NCI-H1436 treated with DMSO at 0.1 percent for 48 hours (cell line): ENCODE measurements around the gene MSH2.
"Not testable (repeated sequence)": the region's sequence is repeated elsewhere in the genome, so short reads cannot be mapped to it uniquely, and the experiment has no call there.

Experiments
- DNase-seq: peaks from one replicate; lab custom pipeline; 2025; lab: John Stamatoyannopoulos, UW

MSH2 gene

GRCh38 chr2:47402805-47403608, at the start of gene MSH2:
MSH2 (plus strand) TSS chr2:47403156; CDS start chr2:47403192, 36 bp downstream.
- DNase-seq, result peak; percentile 95

DNA sequence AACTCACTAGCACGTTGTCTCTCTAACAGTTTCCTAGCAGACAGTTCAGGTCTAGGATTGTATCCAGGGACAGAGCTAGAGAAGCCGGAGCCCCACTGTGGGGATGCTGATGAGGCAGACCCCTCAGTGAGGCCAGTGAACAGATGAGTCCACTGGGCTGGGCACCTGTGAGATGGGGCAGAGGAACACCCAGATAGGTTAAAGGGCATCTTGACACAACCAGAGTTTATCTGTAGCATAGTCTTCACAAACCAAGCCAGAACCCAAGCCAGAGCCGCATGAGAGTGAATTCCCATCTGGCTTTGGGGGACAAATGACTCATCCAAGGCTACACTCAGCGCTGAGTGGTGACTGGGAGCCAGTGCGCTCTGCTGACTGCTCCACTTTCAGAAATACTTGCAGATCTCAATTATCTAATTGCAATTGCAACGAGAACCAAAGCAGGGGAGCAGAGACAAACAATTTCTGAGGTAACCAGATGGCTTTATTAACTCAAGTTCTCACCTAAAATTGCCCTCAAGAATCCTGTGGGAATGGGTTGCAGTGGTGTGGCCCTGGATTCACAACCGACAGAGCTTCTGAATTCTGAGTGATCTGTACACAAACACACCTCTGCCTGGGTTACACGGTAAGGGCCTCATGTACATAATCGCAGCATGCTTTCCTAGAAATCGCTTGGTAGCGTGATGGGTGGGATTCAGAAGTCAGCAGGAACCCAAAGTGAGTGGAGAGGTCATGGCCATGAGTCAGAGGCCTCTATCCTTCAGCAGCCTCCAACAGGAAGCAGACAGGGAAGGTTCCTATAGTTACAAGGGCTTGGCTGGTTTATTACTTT, 48.7 kb upstream of the MSH2 start:
- no peak for DNase-seq

DNA sequence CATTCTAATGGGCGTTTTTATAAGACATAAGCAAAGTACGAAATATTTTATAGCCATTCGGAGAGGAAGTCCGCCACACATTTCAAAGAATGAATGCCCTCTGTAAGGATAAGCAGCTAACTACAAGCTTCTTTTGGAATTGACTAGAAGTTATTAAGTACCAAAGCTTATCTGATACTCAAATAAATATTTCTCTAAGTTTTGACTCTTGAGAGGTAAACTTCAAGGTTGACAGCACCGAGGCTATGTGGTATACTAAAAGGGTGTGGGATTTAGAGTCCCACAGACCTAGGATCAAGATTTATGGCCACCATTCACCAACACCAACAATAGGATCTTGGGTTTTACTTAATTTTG, 48.1 kb upstream of the MSH2 start:
- DNase-seq, result no peak

- no peak for DNase-seq
Observed at GRCh38 chr2:47357483-47357882, 45.5 kb upstream of the MSH2 start.

GRCh38 chr2:47359375-47359868, 43.5 kb upstream of the MSH2 start:
- no peak for DNase-seq

GRCh38 chr2:47360283-47360682, 42.7 kb upstream of the MSH2 start:
- DNase-seq, result no peak

GRCh38 chr2:47360927-47361326, 42.0 kb upstream of the MSH2 start:
- no peak for DNase-seq

DNA sequence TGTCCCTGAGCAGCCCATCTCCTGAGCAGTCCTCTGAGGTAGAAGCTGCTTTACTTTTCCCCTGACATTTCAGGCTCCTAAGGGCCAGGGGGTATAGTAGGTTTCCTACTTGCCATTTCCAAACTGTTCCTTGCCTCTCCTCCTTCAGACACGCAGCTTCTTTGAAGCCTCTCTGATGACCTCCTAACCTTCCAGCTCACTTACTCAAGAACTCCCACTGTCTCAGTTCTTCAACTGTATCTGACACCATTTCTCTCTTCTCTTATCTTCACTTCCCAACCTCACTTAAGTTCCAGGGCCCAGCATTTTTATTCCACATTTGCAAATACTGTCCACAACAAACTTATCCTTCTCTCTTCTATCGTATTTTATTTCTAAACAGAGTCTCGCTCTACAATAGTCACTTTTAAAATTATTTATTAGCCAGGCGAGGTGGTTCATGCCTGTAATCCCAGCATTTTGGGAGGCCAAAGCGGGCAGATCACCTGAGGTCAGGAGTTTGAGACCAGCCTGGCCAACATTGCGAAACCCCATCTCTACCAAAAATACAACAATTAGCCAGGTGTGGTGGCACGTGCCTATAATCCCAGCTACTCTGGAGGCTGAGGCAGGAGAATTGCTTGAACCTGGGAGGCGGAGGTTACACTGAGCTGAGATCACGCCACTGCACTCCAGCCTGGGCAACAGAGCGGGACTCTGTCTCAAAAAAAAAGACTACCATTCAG, 41.3 kb upstream of the MSH2 start:
- DNase-seq, result not testable (repeated sequence)

DNA sequence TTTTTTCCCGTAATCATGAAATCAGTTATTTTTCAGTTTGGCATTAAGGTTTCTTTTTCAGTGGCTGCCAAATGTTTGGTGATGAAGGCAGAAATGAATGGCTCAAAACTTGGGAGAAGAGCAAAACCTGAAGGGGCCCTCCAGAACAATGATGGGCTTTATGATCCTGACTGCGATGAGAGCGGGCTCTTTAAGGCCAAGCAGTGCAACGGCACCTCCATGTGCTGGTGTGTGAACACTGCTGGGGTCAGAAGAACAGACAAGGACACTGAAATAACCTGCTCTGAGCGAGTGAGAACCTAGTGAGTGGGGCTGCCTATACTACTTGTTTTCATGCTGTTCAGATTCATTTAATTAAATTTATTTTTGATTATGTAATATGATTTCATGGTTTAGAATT, 29.2 kb upstream of the MSH2 start:
- no peak for DNase-seq

GRCh38 chr2:47375307-47375706, 27.6 kb upstream of the MSH2 start:
- DNase-seq, result no peak

DNA sequence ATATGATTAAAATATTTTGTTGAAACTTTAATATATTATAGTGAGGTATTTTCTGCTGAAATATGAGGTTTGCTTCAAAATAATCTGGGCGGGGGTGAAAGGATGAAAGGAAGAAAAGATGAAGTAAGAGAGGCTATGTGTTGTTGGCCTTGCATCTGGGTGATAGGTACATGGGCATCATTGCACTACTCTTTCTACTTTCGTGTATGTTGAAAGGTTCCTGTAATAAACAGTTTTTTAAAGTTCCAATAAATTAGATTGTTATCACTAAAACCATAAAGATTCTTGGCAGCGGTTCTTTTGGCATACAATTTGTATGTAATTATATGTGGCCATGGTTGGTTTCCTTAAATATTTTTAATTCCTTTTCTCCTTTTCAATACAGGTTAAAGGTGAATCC, 23.6 kb upstream of the MSH2 start:
- no peak for DNase-seq

- DNase-seq, result no peak
Observed at GRCh38 chr2:47381408-47381807, 21.5 kb upstream of the MSH2 start.

DNA sequence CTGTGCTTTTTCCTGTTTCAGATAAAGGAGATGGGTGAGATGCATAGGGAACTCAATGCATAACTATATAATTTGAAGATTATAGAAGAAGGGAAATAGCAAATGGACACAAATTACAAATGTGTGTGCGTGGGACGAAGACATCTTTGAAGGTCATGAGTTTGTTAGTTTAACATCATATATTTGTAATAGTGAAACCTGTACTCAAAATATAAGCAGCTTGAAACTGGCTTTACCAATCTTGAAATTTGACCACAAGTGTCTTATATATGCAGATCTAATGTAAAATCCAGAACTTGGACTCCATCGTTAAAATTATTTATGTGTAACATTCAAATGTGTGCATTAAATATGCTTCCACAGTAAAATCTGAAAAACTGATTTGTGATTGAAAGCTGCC, 16.4 kb upstream of the MSH2 start:
- no peak for DNase-seq

DNA sequence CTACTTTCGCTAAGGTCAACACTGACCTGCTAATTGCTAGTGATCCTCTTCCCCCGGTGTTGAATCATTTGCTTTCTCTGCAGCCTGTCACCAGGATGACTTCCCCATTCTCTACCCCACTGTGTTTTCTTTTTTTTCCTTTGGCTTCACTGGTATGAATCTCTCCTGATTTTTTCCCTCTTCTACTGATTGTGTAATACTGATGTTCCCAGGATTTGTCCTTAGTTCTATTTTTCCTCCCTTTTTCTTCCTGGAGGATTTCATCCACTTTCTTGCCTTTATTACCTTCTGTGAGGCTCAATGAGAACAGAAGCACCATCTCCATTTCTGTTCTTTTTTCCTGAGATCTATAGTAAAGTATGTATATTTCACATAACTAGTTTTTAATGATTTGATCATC, 14.1 kb upstream of the MSH2 start:
- DNase-seq, result no peak

DNA sequence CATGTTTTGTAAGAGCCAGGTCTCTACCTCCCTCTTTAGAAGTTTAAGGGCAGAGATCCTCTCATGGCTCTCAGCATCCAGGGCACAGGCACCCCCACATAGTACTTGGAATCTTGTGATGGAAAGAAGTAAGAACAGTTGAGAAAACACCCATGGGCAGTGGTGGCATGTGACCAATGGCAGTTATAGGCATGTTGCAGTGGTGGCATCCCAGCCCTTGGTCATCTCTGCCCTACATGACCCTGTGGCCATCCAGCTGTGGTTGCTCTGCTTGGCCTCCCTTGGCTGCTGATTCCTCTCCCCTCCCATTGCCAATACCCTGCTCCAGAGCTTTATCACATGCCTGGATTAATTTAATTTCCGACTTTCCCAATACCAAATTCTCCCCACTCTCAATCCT, 13.3 kb upstream of the MSH2 start:
- DNase-seq, result no peak

DNA sequence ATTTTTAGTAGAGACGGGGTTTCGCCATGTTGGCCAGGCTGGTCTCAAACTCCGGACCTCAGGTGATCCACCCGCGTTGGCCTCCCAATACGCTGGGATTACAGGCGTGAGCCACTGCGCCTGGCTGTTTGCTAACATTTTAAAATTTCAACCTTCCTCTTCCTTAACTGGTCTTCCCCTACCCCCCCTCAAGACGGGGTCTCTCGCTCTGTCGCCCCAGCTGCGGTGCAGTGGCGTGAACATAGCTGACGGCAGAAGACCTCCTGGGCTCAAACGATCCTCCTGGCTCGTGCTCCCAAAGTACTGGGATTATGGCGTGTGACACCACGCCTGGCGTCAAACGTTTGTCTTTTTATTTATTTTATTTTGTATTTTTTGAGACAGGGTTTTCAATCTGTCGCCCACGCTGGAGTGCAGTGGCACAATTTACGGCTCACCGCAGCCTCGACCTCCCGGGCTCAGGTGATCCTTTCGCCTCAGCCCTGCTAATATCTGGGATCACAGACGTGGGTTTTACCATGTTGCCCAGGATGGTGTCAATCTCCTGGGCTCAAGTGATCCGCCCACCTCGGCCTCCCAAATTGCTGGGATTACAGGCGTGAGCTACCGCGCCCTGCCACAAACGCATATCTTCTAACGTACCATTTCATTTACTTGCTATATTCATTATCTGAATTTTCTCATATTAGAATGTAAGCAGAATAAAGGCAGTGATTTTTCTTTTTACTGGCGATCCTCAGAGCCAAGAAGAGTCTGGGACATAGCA, 984 bp upstream of the MSH2 start:
- DNase-seq, result no peak

DNA sequence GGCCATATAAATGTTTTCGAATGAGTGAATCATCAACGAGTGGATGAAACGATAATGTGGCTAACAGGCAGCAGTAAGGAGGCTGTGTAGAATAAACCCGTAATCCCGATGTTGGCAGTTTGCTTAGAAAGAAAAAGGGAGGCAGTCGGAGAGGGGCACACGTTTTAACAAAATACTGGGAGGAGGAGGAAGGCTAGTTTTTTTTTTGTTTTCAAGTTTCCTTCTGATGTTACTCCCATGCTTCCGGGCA, 476 bp upstream of the MSH2 start:
- no peak for DNase-seq

GRCh38 chr2:47403609-47404193, 745 bp downstream of the MSH2 start:
- no peak for DNase-seq

DNA sequence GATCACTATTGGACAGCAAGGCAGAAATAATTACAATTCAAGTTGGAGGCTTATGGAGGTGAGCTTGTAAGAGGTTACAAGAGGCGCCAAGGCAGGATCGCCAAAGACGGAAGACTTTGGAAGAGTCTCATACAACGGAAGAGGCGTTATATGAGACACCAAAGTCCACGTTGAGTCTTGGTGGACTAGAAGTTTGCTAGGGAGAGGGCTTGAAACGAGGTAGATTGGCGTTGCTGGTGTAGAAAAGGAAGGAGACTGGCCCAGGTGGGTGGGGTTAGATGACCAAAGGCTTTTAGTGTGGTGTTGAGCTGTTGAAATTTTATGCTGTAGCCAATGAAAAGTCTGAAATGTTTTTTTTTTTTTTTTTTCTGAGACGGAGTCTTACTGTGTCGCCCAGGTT, 1.4 kb downstream of the MSH2 start:
- DNase-seq, result no peak

- DNase-seq, result no peak
Observed at GRCh38 chr2:47405757-47406156, 2.8 kb downstream of the MSH2 start.

GRCh38 chr2:47406649-47407330, 3.8 kb downstream of the MSH2 start:
- DNase-seq, result not testable (repeated sequence)
